Thoracic aorta (tissue), 2 donors: ENCODE measurements around the gene ANKRD26. TPM values are rescaled to one million over a fixed set of nuclear protein-coding genes. Genes with fewer than 3 reads are reported as not detected.

Experiments used
- ATAC-seq: fragments of 150-250 bp; one replicate; pipeline ENCODE4 v1.8.0; 2017; ENCODE audit warnings: low read depth; ENCODE audit not compliant: insufficient number of reproducible peaks, low FRiP score
- DNase-seq: peaks from one replicate; pipeline ENCODE4 v3.0.0-alpha.2; 2020; ENCODE audit warnings: low spot score
- H3K27ac ChIP-seq, 2 donors: fragments of 200-600 bp; sonication (generic); 1 replicate in 1 of 2; 2 replicates in 1 of 2; pipeline ENCODE4 v1.5.1; 2016; ENCODE audit warnings: mild to moderate bottlenecking in 2 of 2, moderate library complexity in 2 of 2
- H3K27me3 ChIP-seq: fragments of 200-600 bp; sonication (generic); replicated peaks from 2 replicates; pipeline ENCODE4 v1.6.0; 2016; ENCODE audit warnings: mild to moderate bottlenecking; ENCODE audit not compliant: insufficient read depth
- H3K36me3 ChIP-seq: fragments of 200-600 bp; sonication (generic); one replicate; pipeline ENCODE4 v1.5.1; 2016
- H3K4me1 ChIP-seq, 2 donors: fragments of 200-600 bp; sonication (generic); 1 replicate in 1 of 2; 2 replicates in 1 of 2; pipeline versions ENCODE4 v1.5.1 to v1.6.0; 2016; ENCODE audit warnings: low read depth in 2 of 2, mild to moderate bottlenecking in 1 of 2; ENCODE audit not compliant: control insufficient read depth in 1 of 2
- H3K4me3 ChIP-seq: fragments of 200-600 bp; sonication (generic); 2 replicates; pipeline ENCODE4 v1.5.1; 2016; ENCODE audit warnings: mild to moderate bottlenecking
- H3K9me3 ChIP-seq: fragments of 200-600 bp; sonication (generic); 2 replicates; pipeline ENCODE4 v1.5.1; 2016
- CTCF ChIP-seq: fragments of 200-600 bp; sonication (generic); IDR thresholded peaks from one replicate; pipeline ENCODE4 v1.5.1; 2019; ENCODE audit warnings: antibody characterized with exemption
- total RNA-seq, 2 donors: library from RNA; depleted of rRNA; stranded (reverse); fragments of >200 nt; gene quantifications; one replicate each; pipeline versions ENCODE4 v1.1.0 to v1.2.3, GENCODE V29; 2016

ANKRD26 gene
- total RNA-seq, 2 donors from 2014 or later = 7.2 to 8.0 TPM

DNA sequence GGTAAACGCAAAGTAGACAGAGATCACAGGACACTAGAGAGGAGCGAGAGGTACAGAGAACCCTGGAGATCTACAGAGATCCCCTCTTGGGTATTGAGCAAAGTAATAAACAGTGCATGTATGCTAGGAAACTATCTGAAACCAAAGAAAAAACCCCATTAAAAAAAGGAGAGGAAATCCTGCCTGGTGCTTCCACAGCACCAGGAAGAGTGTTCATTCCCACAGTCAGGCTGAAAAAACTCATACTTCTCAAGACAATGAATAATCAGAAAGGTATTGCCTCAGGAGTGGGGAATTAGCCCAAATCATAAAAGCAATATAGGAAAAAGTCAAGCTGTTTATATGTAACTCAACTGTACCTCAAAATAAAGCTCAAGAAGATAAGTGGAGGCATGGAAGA is 59.1 kb downstream of the ANKRD26 start:
- TF ChIP-seq CTCF = no peak
- DNase-seq = no peak
- Histone ChIP-seq H3K36me3 (peaks cover 3% of the 10 kb centered on the region), H3K27me3 (no peaks in the 10 kb centered on the region), H3K4me1 (no peaks in the 10 kb centered on the region), H3K4me3 (no peak overlapping the region), H3K9me3 (no peaks in the 10 kb centered on the region), H3K27ac (no peak overlapping the region)
- no peak for ATAC-seq

DNA sequence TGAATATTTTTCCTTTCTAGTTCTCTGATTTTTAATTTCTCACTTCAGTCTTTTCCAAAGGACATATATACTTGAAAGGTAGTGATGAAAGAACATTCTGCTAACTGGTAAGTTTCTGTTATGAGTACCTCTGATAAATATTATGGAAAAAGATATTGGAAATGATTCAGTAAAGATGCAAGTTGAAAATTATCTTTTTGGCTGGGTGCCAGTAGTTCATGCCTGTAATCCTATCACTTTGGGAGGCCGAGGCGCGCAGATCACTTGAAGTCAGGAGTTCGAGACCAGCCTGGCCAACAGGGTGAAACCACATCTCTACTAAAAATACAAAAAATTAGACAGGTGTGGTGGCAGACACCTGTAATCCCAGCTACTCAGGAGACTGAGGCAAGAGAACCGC is 62.1 kb downstream of the ANKRD26 start:
- no peak overlapping the region for H3K27ac ChIP-seq
- no peaks in the 10 kb centered on the region for H3K27me3 ChIP-seq
- no peaks in the 10 kb centered on the region for H3K9me3 ChIP-seq
- H3K36me3 ChIP-seq = no peaks in the 10 kb centered on the region
- no peak overlapping the region for H3K4me3 ChIP-seq
- DNase-seq (no peak), ATAC-seq (no peak)
- H3K4me1 ChIP-seq = no peaks in the 10 kb centered on the region
- TF ChIP-seq CTCF = no peak

- no peak overlapping the region for H3K4me3 ChIP-seq
- ATAC-seq (no peak), DNase-seq (no peak)
- no peaks in the 10 kb centered on the region for H3K36me3 ChIP-seq
- H3K9me3 ChIP-seq = no peaks in the 10 kb centered on the region
- H3K27ac ChIP-seq = no peak overlapping the region
- no peaks in the 10 kb centered on the region for H3K4me1 ChIP-seq
- H3K27me3 ChIP-seq = no peaks in the 10 kb centered on the region
- no peak for TF ChIP-seq CTCF
These were observed 65.1 kb downstream of the ANKRD26 start for GRCh38 chr10:27035163-27035562.

DNA sequence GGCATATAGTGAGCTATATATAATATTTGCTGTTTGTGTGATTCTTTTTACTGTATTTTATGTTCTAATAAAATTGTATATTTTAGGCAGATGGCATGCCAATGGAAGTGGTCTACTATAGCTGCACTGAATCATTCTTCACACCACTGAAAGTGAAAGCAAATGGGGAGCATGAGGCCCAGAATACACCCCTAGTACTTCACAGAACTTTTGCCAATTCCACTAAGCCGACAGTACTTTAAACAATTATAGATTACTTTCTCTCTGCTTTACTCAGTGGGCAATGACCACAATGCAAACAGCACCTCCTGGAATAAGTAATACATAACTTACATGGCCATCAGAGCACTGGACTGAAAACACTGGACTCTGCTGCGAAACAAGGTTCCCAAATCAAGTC is 70.2 kb downstream of the ANKRD26 start:
- H3K4me1 ChIP-seq = no peaks in the 10 kb centered on the region
- DNase-seq = no peak
- no peaks in the 10 kb centered on the region for H3K9me3 ChIP-seq
- TF ChIP-seq CTCF = no peak
- H3K36me3 ChIP-seq = no peaks in the 10 kb centered on the region
- no peak overlapping the region for H3K27ac ChIP-seq
- no peaks in the 10 kb centered on the region for H3K27me3 ChIP-seq
- H3K4me3 ChIP-seq = no peak overlapping the region
- ATAC-seq = no peak

GRCh38 chr10:27022048-27022447 is 78.2 kb downstream of the ANKRD26 start:
- Histone ChIP-seq H3K4me1 (no peaks in the 10 kb centered on the region), H3K27me3 (no peaks in the 10 kb centered on the region), H3K27ac (no peak overlapping the region), H3K4me3 (no peak overlapping the region), H3K9me3 (no peaks in the 10 kb centered on the region), H3K36me3 (no peaks in the 10 kb centered on the region)
- ATAC-seq (no peak), DNase-seq (no peak)
- TF ChIP-seq CTCF = no peak
